A549 (cell line): Measurements from ENCODE around the gene C11orf21. TPM values are rescaled to one million over a fixed set of nuclear protein-coding genes. Genes with fewer than 3 reads are reported as not detected.

ENCODE experiments used
- ATAC-seq, 2 experiments: fragments of 200-7000 bp in 1 of 2; fragments of >200 bp in 1 of 2; cut with Nextera tagmentation in 1 of 2; cut with Tn5 transposase in 1 of 2; 3 replicates each; pipeline versions ENCODE4 v1.8.0 to v1.9.1; 2018 to 2020; ENCODE audit warnings: mild to moderate bottlenecking in 1 of 2, moderate library complexity in 1 of 2
- CTCF ChIA-PET: fragments of 300-600 bp; sonication (Branson Sonifier 250); formaldehyde crosslinking; extraction: SDS; loops from one replicate; lab custom pipeline; 2021; ENCODE audit warnings: antibody characterized with exemption, inconsistent platforms; lab: Yijun Ruan, JAX
- POLR2A ChIA-PET: fragments of 350-600 bp; formaldehyde crosslinking; extraction: SDS; loops from one replicate; lab custom pipeline; 2021; ENCODE audit warnings: antibody characterized with exemption, inconsistent platforms; lab: Yijun Ruan, JAX
- DNase-seq, 2 experiments: peaks; one replicate each; pipeline versions ENCODE4 v3.0.0 to v3.0.0-alpha.2; 2011 to 2016; ENCODE audit warnings: low read depth in 1 of 2, low spot score in 1 of 2
- FAIRE-seq: peaks from 2 replicates; lab custom pipeline; 2011; peaks lifted over from hg19 to GRCh38; lab: Jason Lieb, UNC
- H3K27ac ChIP-seq, 2 experiments: fragments of >200 bp; sonication (Bioruptor Twin); formaldehyde crosslinking; 3 replicates each; pipeline ENCODE4 v1.5.1; 2016 to 2017
- H3K4me1 ChIP-seq: fragments of >200 bp; sonication (Bioruptor Twin); formaldehyde crosslinking; 3 replicates; pipeline ENCODE4 v1.6.1; 2016
- H3K4me2 ChIP-seq: fragments of >200 bp; sonication (Bioruptor Twin); formaldehyde crosslinking; 3 replicates; pipeline ENCODE4 v1.6.1; 2016
- H3K4me3 ChIP-seq: fragments of >200 bp; sonication (Bioruptor Twin); formaldehyde crosslinking; 3 replicates; pipeline ENCODE4 v1.5.1; 2016
- H3K9me3 ChIP-seq: fragments of >200 bp; sonication (Bioruptor Twin); formaldehyde crosslinking; 3 replicates; pipeline ENCODE4 v1.6.1; 2016
- ATOH8 ChIP-seq: fragments of 250-450 bp; sonication (Bioruptor Pico); IDR thresholded peaks from 2 replicates; pipeline ENCODE4 v1.5.0; 2020; ENCODE audit warnings: low read depth, mild to moderate bottlenecking, moderate library complexity
- BHLHE40 ChIP-seq: IDR thresholded peaks from 2 replicates; pipeline ENCODE4 v1.6.1; 2012; ENCODE audit warnings: low read depth, low read length, inconsistent platforms
- CEBPB ChIP-seq, 2 experiments: fragments of >200 bp in 1 of 2; sonication (Bioruptor Twin) in 1 of 2; formaldehyde crosslinking in 1 of 2; IDR thresholded peaks; 2 replicates each; pipeline ENCODE4 v1.6.1; 2012 to 2016
- CHD2 ChIP-seq: fragments of 150-350 bp; IDR thresholded peaks from 2 replicates; pipeline ENCODE4 v1.6.1; 2014; ENCODE audit warnings: low read length; ENCODE audit not compliant: partially characterized antibody
- ESRRA ChIP-seq: fragments of 150-350 bp; IDR thresholded peaks from 2 replicates; pipeline ENCODE4 v1.6.1; 2014; ENCODE audit warnings: mild to moderate bottlenecking, low read length, borderline replicate concordance
- FOXS1 ChIP-seq: fragments of 250-450 bp; sonication (Bioruptor Pico); IDR thresholded peaks from 2 replicates; pipeline ENCODE4 v1.5.0; 2020; ENCODE audit warnings: mild to moderate bottlenecking, moderate library complexity
- HDAC2 ChIP-seq: fragments of 200-600 bp; sonication (generic); IDR thresholded peaks from 2 replicates; pipeline ENCODE4 v1.6.1; 2016
- HEYL ChIP-seq: fragments of 250-450 bp; sonication (Bioruptor Pico); IDR thresholded peaks from 2 replicates; pipeline ENCODE4 v1.8.0; 2021; ENCODE audit warnings: mild to moderate bottlenecking, moderate library complexity
- JUNB ChIP-seq: fragments of >200 bp; sonication (Bioruptor Twin); formaldehyde crosslinking; IDR thresholded peaks from 2 replicates; pipeline ENCODE4 v1.6.1; 2016
- KDM1A ChIP-seq: fragments of 200-600 bp; sonication (generic); IDR thresholded peaks from 2 replicates; pipeline ENCODE4 v1.6.1; 2016; ENCODE audit warnings: low read depth, mild to moderate bottlenecking
- KDM5A ChIP-seq: fragments of 200-600 bp; sonication (generic); IDR thresholded peaks from 2 replicates; pipeline ENCODE4 v1.6.1; 2016; ENCODE audit warnings: antibody characterized with exemption, mild to moderate bottlenecking
- MAFK ChIP-seq: fragments of 450-650 bp; IDR thresholded peaks from 2 replicates; pipeline ENCODE4 v1.6.1; 2014; ENCODE audit not compliant: partially characterized antibody
- PBX3 ChIP-seq: IDR thresholded peaks from 2 replicates; pipeline ENCODE4 v1.6.1; 2012
- PHF8 ChIP-seq: fragments of 200-600 bp; sonication (generic); IDR thresholded peaks from 2 replicates; pipeline ENCODE4 v1.6.1; 2016; ENCODE audit warnings: low read depth, mild to moderate bottlenecking, antibody characterized with exemption, moderate library complexity, borderline replicate concordance
- POLR2A ChIP-seq: IDR thresholded peaks from 2 replicates; pipeline ENCODE4 v1.6.1; 2012; ENCODE audit warnings: mild to moderate bottlenecking, low read length
- RAD21 ChIP-seq, 2 experiments: fragments of >200 bp in 1 of 2; sonication (Bioruptor Twin) in 1 of 2; formaldehyde crosslinking in 1 of 2; IDR thresholded peaks in 1 of 2; conservative IDR thresholded peaks in 1 of 2; 2 replicates in 1 of 2; 3 replicates in 1 of 2; pipeline ENCODE4 v1.6.1; 2012 to 2018; ENCODE audit warnings: inconsistent platforms in 1 of 2
- RFX5 ChIP-seq: fragments of 450-650 bp; IDR thresholded peaks from 2 replicates; pipeline ENCODE4 v1.7.1; 2014; ENCODE audit warnings: antibody characterized with exemption, mild to moderate bottlenecking, moderate library complexity
- SMC3 ChIP-seq: fragments of >200 bp; sonication (Bioruptor Twin); formaldehyde crosslinking; IDR thresholded peaks from 3 replicates; pipeline ENCODE4 v1.6.1; 2018; ENCODE audit warnings: inconsistent platforms
- TFCP2L1 ChIP-seq: fragments of 250-450 bp; sonication (Bioruptor Pico); IDR thresholded peaks from 2 replicates; pipeline ENCODE4 v1.5.0; 2021; ENCODE audit warnings: mild to moderate bottlenecking
- TP53 ChIP-seq: fragments of 250-450 bp; sonication (Bioruptor Pico); IDR thresholded peaks from 2 replicates; pipeline ENCODE4 v1.5.0; 2021; ENCODE audit warnings: mild to moderate bottlenecking, moderate library complexity
- WGBS: methylation state at CpG from one replicate; pipeline ENCODE4 v1.1.6; 2017; ENCODE audit errors: missing lambda C conversion rate; 5-methylcytosine and 5-hydroxymethylcytosine counted together
- polyA minus RNA-seq: library from RNA; depleted of rRNA, polyadenylated mRNA; stranded (reverse); fragments of >200 nt; gene quantifications from 2 replicates; pipeline ENCODE4 v1.2.3, GENCODE V29; 2011; rRNA and poly(A)+ RNA removed
- polyA plus RNA-seq, 4 experiments: library from polyadenylated mRNA; depleted of rRNA in 3 of 4; stranded (reverse); fragments of >200 nt; fragmentation: RNase III in 1 of 4; extraction: RNeasy Plus Mini Kit Qiagen cat#74134 plus additional on column Dnase treatment in 1 of 4; gene quantifications; 2 replicates in 3 of 4; 3 replicates in 1 of 4; pipeline ENCODE4 v1.2.3, GENCODE V29; 2011 to 2017
- TF ChIP-seq, protein P1 (sequence below): IDR thresholded peaks from 2 replicates; pipeline ENCODE4 v1.6.1; 2012; ENCODE audit warnings: low read depth, borderline replicate concordance
- TF ChIP-seq, protein P2 (sequence below): IDR thresholded peaks from 2 replicates; pipeline ENCODE4 v1.6.1; 2012

Gene C11orf21
- polyA plus RNA-seq (2011; rRNA removed) (not detected in 2 replicates), polyA plus RNA-seq (2017; fragmentation: RNase III; extraction: RNeasy Plus Mini Kit Qiagen cat#74134 plus additional on column Dnase treatment) (not detected in 3 replicates), polyA minus RNA-seq (not detected in 2 replicates)
- not detected in 2 replicates for polyA plus RNA-seq (2012; cell fraction: cytosol; rRNA removed)
- not detected in 2 replicates for polyA plus RNA-seq (2012; cell fraction: nucleus; rRNA removed)

DNA sequence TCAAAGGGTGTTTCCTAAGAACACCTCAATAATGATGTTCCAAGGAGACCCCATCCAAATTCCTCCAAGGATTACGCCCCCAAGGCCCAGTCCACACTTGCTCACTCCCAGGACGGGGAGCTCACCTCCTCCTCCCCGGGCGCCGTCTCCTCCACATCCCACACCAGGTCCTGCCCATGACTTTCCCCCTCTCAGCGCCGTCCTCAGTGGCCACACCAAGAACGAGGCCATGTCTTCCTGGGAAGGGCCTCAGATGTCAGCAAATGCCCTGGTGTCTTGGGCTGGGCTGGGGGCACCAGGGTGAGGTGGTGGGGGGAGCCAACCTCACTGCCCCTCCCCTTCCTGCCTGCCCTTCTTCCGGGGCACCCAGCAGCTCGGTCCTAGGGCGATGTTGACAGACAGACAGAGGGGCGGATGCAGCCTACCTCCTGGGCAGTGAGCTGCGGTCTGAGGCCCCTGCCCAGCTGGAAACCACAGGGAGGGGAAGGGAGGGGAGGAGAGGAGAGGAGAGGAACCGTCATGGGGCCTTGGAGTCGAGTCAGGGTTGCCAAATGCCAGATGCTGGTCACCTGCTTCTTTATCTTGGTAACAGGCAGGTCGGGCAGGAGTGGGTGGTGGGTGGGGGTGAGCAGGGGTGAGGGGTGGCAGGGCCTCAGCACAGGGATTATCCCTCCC, at the start of gene C11orf21, which contains the start of gene TSPAN32:
Gene C11orf21, minus strand, starts transcription at position 288 of the 675 bp plus-strand sequence. Its CDS starts 110 bp downstream, at position 178.
Gene TSPAN32, plus strand, starts transcription at position 383 of the 675 bp plus-strand sequence. Its CDS starts 137 bp downstream, at position 520.
- CTCF ChIA-PET = interaction anchor here (1.3 to 30.6 kb wide), 6 partner anchors 23 to 230 kb away, joined by 3 to 903 read pairs (median 22); partner anchors contain the start of gene TSSC4
- ATAC-seq = no peak
- no peak within 1 kb of the TSS for H3K4me3 ChIP-seq
- H3K27ac ChIP-seq = no peak within 1 kb of the TSS
- FAIRE-seq = no peak
- TF ChIP-seq ATOH8 (CRISPR knock-in tag) (no peak), POLR2A (no peak), TFCP2L1 (no peak), BHLHE40 (no peak), KDM5A (no peak), SMC3 (no peak), JUNB (no peak), HEYL (CRISPR knock-in tag) (no peak), PBX3 (no peak), MAFK (no peak), RAD21 (conservative IDR thresholded peaks at IDR 0.05 in 1 of 2, IDR thresholded peaks at IDR 0.05 in 1 of 2) (no peak), FOXS1 (CRISPR knock-in tag) (no peak), KDM1A (no peak)
- TF ChIP-seq, protein P1, sequence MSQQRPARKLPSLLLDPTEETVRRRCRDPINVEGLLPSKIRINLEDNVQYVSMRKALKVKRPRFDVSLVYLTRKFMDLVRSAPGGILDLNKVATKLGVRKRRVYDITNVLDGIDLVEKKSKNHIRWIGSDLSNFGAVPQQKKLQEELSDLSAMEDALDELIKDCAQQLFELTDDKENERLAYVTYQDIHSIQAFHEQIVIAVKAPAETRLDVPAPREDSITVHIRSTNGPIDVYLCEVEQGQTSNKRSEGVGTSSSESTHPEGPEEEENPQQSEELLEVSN = no peak
- TF ChIP-seq, protein P2, sequence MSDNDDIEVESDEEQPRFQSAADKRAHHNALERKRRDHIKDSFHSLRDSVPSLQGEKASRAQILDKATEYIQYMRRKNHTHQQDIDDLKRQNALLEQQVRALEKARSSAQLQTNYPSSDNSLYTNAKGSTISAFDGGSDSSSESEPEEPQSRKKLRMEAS = no peak
- no peaks in the 10 kb centered on the region for H3K9me3 ChIP-seq
- DNase-seq = no peak
- H3K4me2 ChIP-seq = no peak within 1 kb of the TSS
- WGBS = 60% methylated on average over 15 of the region's 16 CpGs
- H3K4me1 ChIP-seq = no peaks in the 10 kb centered on the region
- POLR2A ChIA-PET = interaction anchor here (0.6 kb wide), 2 partner anchors 131 to 160 kb away, joined by 3 read pairs; no protein-coding TSS in a partner anchor

DNA sequence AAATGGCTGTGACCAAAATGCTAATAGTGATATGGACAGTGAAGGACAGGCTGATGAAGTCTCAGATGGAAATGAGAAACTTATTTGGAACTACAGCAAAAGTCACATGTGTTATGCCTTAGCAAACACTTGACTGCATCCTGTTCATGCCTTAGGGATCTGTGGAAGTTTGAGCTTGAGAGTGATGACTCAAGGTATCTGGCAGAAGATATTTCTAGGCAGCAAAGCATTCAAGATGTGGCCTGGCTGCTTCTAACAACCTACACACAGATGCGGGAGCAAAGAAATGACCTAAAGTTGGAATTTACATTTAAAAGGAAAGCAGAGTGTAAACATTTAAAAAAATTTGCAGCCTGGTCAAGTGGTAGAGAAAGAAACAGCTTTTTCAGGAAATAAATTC, 47.3 kb upstream of the C11orf21 start:
- ATAC-seq (no peak), FAIRE-seq (no peak), DNase-seq (no peak)
- H3K27ac ChIP-seq = no peak overlapping the region
- WGBS = 91% methylated on average over 1 of the region's 1 CpG
- TF ChIP-seq CEBPB (IDR thresholded peaks at IDR 0.05) (no peak), TP53 (CRISPR knock-in tag) (no peak), PHF8 (no peak), HDAC2 (no peak)
- no peak overlapping the region for H3K4me3 ChIP-seq
- POLR2A ChIA-PET = no interaction called here
- H3K4me2 ChIP-seq = no peak overlapping the region
- no peaks in the 10 kb centered on the region for H3K4me1 ChIP-seq
- CTCF ChIA-PET = interaction anchor here (2.3 kb wide), 1 partner anchor 71 kb away, joined by 10 read pairs; no protein-coding TSS in a partner anchor
- peaks cover 3% of the 10 kb centered on the region; the same call in 1 of the 3 replicates for H3K9me3 ChIP-seq

DNA sequence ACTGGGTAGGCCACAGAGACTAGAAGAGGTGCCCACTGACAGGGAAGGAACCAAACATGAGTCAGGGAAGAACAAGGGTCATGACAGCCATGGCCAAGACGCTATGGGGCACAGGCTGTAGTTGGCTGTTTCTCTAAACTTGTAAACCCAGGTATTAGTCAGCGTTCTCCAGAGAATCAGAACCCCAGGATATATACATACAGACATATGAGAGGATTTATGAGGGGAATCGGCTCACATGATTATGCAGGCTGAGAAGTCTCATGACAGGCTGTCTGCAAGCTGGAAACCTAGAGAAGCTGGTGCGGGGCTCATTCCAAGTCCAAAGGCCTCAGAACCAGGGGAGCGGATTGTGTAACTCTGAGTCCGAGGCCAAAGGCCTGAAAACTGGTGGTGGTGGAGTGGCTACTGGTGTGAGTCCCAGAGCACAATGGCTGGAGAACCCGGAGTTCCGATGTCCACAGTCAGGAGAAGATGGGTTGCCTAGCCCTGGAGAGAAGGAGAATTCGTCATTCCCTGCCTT, 45.7 kb upstream of the C11orf21 start:
- POLR2A ChIA-PET = no interaction called here
- ATAC-seq = no peak
- 41% methylated on average over 9 of the region's 9 CpGs for WGBS
- no peak for TF ChIP-seq CHD2
- no peak for TF ChIP-seq JUNB
- TF ChIP-seq ESRRA = no peak
- no peak for TF ChIP-seq RFX5
- TF ChIP-seq, all 56 proteins: peak for 0
- H3K27ac ChIP-seq = no peak overlapping the region
- no peaks in the 10 kb centered on the region for H3K4me1 ChIP-seq
- H3K4me3 ChIP-seq = no peak overlapping the region
- peaks cover 3% of the 10 kb centered on the region; the same call in 1 of the 3 replicates for H3K9me3 ChIP-seq
- DNase-seq = no peak
- CTCF ChIA-PET = interaction anchor here (2.3 kb wide), 1 partner anchor 73 kb away, joined by 10 read pairs; no protein-coding TSS in a partner anchor
- no peak for FAIRE-seq
- no peak overlapping the region for H3K4me2 ChIP-seq
